ENCODE measurements around the gene PRELID1. TPM values are rescaled to one million over a fixed set of nuclear protein-coding genes. Genes with fewer than 3 reads are reported as not detected.

PRELID1 gene
- total and polyA plus RNA-seq, 10 of the 15 experiments (the other 5 are each of a cell fraction or from before 2014, with no cell fraction given) = 30.9 to 584 (median 254) TPM

- BruUV-seq (replicated peaks) = no TSS peak
- H3K4me1 ChIP-seq (ENCODE audit: control insufficient read depth, insufficient read depth, low read length) = peaks cover 15% of the 10 kb centered on the region
- ChIA-PET RAD21 (ENCODE audit: unreplicated experiment) (interaction anchor here (0.7 to 4.8 kb wide), 3 partner anchors 68 to 839 kb away, joined by 3 to 35 read pairs (median 3); partner anchors contain the start of gene SLC34A1), SMC1A (ENCODE audit: uncharacterized antibody, unreplicated experiment) (interaction anchor here (0.8 to 1.3 kb wide), 5 partner anchors 36 to 201 kb away, joined by 3 to 5 read pairs (median 3); no protein-coding TSS in a partner anchor), POLR2A (interaction anchor here (0.7 to 1.1 kb wide), 3 partner anchors 53 to 193 kb away, joined by 3 to 7 read pairs (median 4); no protein-coding TSS in a partner anchor), CTCF (interaction anchor here (0.7 to 5.8 kb wide), 7 partner anchors 12 to 202 kb away, joined by 3 to 88 read pairs (median 4); no protein-coding TSS in a partner anchor)
- no peak overlapping the region for H2AFZ ChIP-seq (ENCODE audit: control insufficient read depth, low read depth, low read length)
- no peak for FAIRE-seq
- H4K20me1 ChIP-seq (ENCODE audit: control insufficient read depth, insufficient read depth) = no peaks in the 10 kb centered on the region
- H3K27me3 ChIP-seq (replicated peaks in 1 of 2; ENCODE audit: control insufficient read depth in 2 of 2, insufficient read depth in 2 of 2, low read length in 1 of 2) = no peaks in the 10 kb centered on the region
- H3K79me2 ChIP-seq (ENCODE audit: control insufficient read depth, insufficient read depth, low read length) = no peaks in the 10 kb centered on the region; the same call in 1 of the 2 replicates
- H3K9me3 ChIP-seq (replicated peaks; ENCODE audit: control insufficient read depth, insufficient read depth, low read length) = peaks cover 7% of the 10 kb centered on the region
- H3K4me2 ChIP-seq (ENCODE audit: control insufficient read depth, insufficient read depth) = no peak overlapping the region
- H3K4me3 ChIP-seq = no peak overlapping the region
- H3K27ac ChIP-seq (ENCODE audit: control insufficient read depth, insufficient read depth) = no peak overlapping the region
- intact Hi-C loops (cut with micrococcal nuclease; ENCODE audit: unreplicated experiment) = no loop called here
- no peak for ATAC-seq
- 82% methylated on average over 3 of the region's 3 CpGs for WGBS (ENCODE audit: insufficient coverage, insufficient replicate concordance, low lambda C conversion rate, missing lambda C conversion rate)
- in situ Hi-C loops (cut with MboI) = loop anchor here (5.0 kb wide), 1 partner anchor 131 kb away; the partner anchor contains the start of gene PRR7
- TF ChIP-seq SREBF1 (IDR thresholded peaks at IDR 0.05; ENCODE audit: low read length) (no peak), TARDBP (IDR thresholded peaks at IDR 0.05; ENCODE audit: borderline replicate concordance) (no peak), ZNF207 (IDR thresholded peaks at IDR 0.05; ENCODE audit: borderline replicate concordance) (no peak), EED (IDR thresholded peaks at IDR 0.05; ENCODE audit: low read depth) (no peak), POLR2AphosphoS2 (IDR thresholded peaks at IDR 0.05; ENCODE audit: low read depth, low read length) (no peak), ETV6 (conservative IDR thresholded peaks at IDR 0.05 in 1 of 2, IDR thresholded peaks at IDR 0.05 in 1 of 2; ENCODE audit: borderline replicate concordance in 1 of 2, low read depth in 1 of 2) (no peak), HDAC2 (IDR thresholded peaks at IDR 0.05) (no peak), MTA2 (IDR thresholded peaks at IDR 0.05; ENCODE audit: low read depth) (no peak), CBX5 (IDR thresholded peaks at IDR 0.05; ENCODE audit: low read depth) (no peak), SMC3 (IDR thresholded peaks at IDR 0.05; ENCODE audit: borderline replicate concordance, low read length) (no peak), MEF2B (IDR thresholded peaks at IDR 0.05; ENCODE audit: partially characterized antibody, poor library complexity, severe bottlenecking) (no peak), CEBPZ (IDR thresholded peaks at IDR 0.05; ENCODE audit: low read depth, low read length) (no peak), CBX3 (IDR thresholded peaks at IDR 0.05; ENCODE audit: borderline replicate concordance, low read depth) (no peak), ZNF384 (IDR thresholded peaks at IDR 0.05; ENCODE audit: borderline replicate concordance, low read depth, low read length) (no peak), CBFB (IDR thresholded peaks at IDR 0.05; ENCODE audit: low read depth) (no peak)
- TF ChIP-seq, protein P1, sequence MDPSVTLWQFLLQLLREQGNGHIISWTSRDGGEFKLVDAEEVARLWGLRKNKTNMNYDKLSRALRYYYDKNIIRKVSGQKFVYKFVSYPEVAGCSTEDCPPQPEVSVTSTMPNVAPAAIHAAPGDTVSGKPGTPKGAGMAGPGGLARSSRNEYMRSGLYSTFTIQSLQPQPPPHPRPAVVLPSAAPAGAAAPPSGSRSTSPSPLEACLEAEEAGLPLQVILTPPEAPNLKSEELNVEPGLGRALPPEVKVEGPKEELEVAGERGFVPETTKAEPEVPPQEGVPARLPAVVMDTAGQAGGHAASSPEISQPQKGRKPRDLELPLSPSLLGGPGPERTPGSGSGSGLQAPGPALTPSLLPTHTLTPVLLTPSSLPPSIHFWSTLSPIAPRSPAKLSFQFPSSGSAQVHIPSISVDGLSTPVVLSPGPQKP (IDR thresholded peaks at IDR 0.05; ENCODE audit: low read depth, low read length) = no peak
- no peak for DNase-seq (ENCODE audit: low read depth, low spot score)
- H3K36me3 ChIP-seq (ENCODE audit: control insufficient read depth in 2 of 2, insufficient read depth in 2 of 2, low read length in 1 of 2) = no peaks in the 10 kb centered on the region; a peak in 1 of 4 replicates
- no peak overlapping the region for H3K9ac ChIP-seq (ENCODE audit: control insufficient read depth, insufficient read depth, low read length)
These were observed 12.4 kb downstream of the PRELID1 start for GRCh38 chr5:177316005-177316404.
